HG03095 (cell line): ENCODE measurements around the gene PRKAB1.
"Not testable (repeated sequence)": the region's sequence is repeated elsewhere in the genome, so short reads cannot be mapped to it uniquely, and the experiment has no call there.

Experiments used
- ATAC-seq: cut with Tn5 transposase; IDR thresholded peaks from one replicate; pipeline ENCODE4 v1.9.1; 2021; ENCODE audit warnings: moderate library complexity; ENCODE audit not compliant: unreplicated experiment

PRKAB1 gene

GRCh38 chr12:119683816-119684215 lies 15.9 kb downstream of the PRKAB1 start:
- no peak for ATAC-seq

GRCh38 chr12:119684711-119685369 lies 16.9 kb downstream of the PRKAB1 start:
- ATAC-seq: no peak

- no peak for ATAC-seq
These were observed 17.4 kb downstream of the PRKAB1 start for GRCh38 chr12:119685375-119685774.

- ATAC-seq: no peak
These were observed 18.4 kb downstream of the PRKAB1 start for GRCh38 chr12:119686355-119686754.

GRCh38 chr12:119686776-119687175 lies 18.8 kb downstream of the PRKAB1 start:
- ATAC-seq: no peak

GRCh38 chr12:119687406-119687805 lies 19.5 kb downstream of the PRKAB1 start:
- no peak for ATAC-seq

GRCh38 chr12:119687879-119688278 lies 19.9 kb downstream of the PRKAB1 start:
- ATAC-seq: no peak

- ATAC-seq: no peak
These were observed 22.1 kb downstream of the PRKAB1 start for GRCh38 chr12:119689935-119690500.

- ATAC-seq: no peak
These were observed 23.4 kb downstream of the PRKAB1 start for GRCh38 chr12:119691202-119691810.

- ATAC-seq: no peak
These were observed 24.5 kb downstream of the PRKAB1 start for GRCh38 chr12:119692410-119692809.

- ATAC-seq: no peak
These were observed 25.1 kb downstream of the PRKAB1 start for GRCh38 chr12:119692997-119693396.

- ATAC-seq: no peak
These were observed 25.6 kb downstream of the PRKAB1 start for GRCh38 chr12:119693511-119693910.

GRCh38 chr12:119694111-119694510 lies 26.2 kb downstream of the PRKAB1 start:
- no peak for ATAC-seq

- no peak for ATAC-seq
These were observed 27.1 kb downstream of the PRKAB1 start for GRCh38 chr12:119695034-119695433.

GRCh38 chr12:119696943-119697342 lies 29.0 kb downstream of the PRKAB1 start:
- ATAC-seq: no peak

- ATAC-seq: no peak
These were observed 31.3 kb downstream of the PRKAB1 start for GRCh38 chr12:119699199-119699760.

- no peak for ATAC-seq
These were observed 32.1 kb downstream of the PRKAB1 start for GRCh38 chr12:119700078-119700477.

GRCh38 chr12:119704065-119704747 lies 36.3 kb downstream of the PRKAB1 start:
- no peak for ATAC-seq

GRCh38 chr12:119705182-119705581 lies 37.2 kb downstream of the PRKAB1 start:
- ATAC-seq: no peak

- not testable (repeated sequence) for ATAC-seq
These were observed 38.5 kb downstream of the PRKAB1 start for GRCh38 chr12:119706427-119706826.

- ATAC-seq: no peak
These were observed 42.5 kb downstream of the PRKAB1 start for GRCh38 chr12:119710374-119710964.
